GM12875 (cell line): ENCODE data around the gene PHLPP1.

Source experiments
- H3K4me3 ChIP-seq: one replicate; pipeline ENCODE4 v1.5.1; 2011; ENCODE audit warnings: low read depth, low read length, control low read depth
- CTCF ChIP-seq: IDR thresholded peaks from 2 replicates; pipeline ENCODE4 v1.5.1; 2011; ENCODE audit warnings: low read depth, mild to moderate bottlenecking, control low read depth, inconsistent platforms, low read length, moderate library complexity, borderline replicate concordance; ENCODE audit not compliant: insufficient read depth

The PHLPP1 gene

GRCh38 chr18:62728254-62728653, 12.9 kb downstream of the PHLPP1 start:
- no peak for TF ChIP-seq CTCF
- no peak overlapping the region for H3K4me3 ChIP-seq

- TF ChIP-seq CTCF = no peak
Measured at GRCh38 chr18:62729487-62730386, 14.4 kb downstream of the PHLPP1 start.

DNA sequence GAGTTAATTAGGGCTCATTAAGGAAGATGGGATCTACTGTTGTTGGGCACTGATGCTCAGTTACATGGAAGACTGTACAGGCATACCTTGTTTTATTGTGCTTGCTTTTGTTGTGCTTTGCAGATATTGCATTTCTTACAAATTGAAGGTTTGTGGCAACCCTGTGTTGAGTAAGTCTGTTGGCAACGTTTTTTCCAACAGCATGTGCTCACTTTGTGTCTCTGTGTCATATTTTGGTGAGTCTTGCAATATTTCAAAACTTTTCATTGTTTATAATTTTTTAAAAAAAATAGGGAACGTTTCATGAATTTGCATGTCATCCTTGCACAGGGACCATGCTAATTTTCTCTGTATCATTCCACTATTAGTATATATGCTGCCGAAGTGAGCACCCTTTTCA, 15.6 kb downstream of the PHLPP1 start:
- no peak for TF ChIP-seq CTCF

More at GRCh38 chr18:62729487-62730386, 14.4 kb downstream of the PHLPP1 start:
- no peak overlapping the region for H3K4me3 ChIP-seq

DNA sequence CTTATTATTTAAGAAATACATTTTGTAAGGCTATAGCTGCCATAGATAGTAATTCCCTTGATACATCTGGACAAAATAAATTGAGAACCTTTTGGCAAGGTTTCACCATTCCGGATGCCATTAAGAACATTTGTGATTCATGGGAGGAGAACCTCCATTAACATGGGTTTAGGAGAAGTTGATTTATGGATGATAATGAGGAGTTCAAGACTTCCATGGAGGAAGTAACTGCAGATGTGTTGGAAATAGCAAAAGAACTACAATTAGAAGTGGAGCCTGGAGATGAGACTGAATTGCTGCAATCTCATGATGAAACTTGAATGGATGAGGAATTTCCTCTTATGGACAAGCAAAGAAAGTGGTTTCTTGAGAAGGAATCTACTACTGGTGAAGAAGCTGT, 17.3 kb downstream of the PHLPP1 start:
- no peak overlapping the region for H3K4me3 ChIP-seq

More for the DNA sequence above, 15.6 kb downstream of the PHLPP1 start:
- no peak overlapping the region for H3K4me3 ChIP-seq

DNA sequence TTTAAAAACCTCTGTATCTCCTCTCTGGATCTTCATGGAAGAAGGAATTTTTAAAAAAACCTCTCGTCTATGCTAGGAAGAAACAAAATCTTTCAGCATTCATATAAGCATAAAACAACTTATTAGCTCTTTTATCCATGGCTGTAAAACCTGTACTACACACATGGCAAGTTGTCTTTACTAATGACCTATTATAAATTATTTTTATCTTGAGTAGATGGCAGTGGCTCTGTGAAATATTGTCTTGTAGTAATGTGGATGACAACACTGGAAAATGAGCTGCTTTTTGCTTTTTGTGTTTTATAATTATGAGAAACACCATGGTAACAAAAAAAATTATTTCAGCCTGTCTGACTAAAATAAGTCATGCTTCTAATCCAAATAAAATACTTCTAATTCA, 18.9 kb downstream of the PHLPP1 start:
- H3K4me3 ChIP-seq = no peak overlapping the region
- no peak for TF ChIP-seq CTCF

More for the DNA sequence above, 17.3 kb downstream of the PHLPP1 start:
- TF ChIP-seq CTCF = no peak

DNA sequence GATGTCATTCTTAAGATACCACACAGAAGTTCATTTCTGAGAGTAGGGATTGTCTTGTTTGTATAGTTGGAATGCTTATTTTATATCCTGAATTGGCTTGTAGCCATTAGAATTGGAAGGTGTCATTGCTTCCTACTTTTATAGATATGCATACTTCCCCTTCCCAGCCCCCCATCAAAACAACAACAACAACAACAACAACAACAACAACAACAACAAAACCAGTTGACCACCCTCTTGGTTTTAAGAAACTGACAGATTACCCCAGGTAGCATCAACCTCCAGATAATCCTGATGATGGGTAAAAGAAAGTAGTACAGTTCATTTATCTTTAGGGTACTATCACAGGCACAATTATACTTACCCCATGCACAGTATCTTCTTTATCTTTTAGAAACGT, 20.0 kb downstream of the PHLPP1 start:
- no peak for TF ChIP-seq CTCF
- H3K4me3 ChIP-seq = no peak overlapping the region

DNA sequence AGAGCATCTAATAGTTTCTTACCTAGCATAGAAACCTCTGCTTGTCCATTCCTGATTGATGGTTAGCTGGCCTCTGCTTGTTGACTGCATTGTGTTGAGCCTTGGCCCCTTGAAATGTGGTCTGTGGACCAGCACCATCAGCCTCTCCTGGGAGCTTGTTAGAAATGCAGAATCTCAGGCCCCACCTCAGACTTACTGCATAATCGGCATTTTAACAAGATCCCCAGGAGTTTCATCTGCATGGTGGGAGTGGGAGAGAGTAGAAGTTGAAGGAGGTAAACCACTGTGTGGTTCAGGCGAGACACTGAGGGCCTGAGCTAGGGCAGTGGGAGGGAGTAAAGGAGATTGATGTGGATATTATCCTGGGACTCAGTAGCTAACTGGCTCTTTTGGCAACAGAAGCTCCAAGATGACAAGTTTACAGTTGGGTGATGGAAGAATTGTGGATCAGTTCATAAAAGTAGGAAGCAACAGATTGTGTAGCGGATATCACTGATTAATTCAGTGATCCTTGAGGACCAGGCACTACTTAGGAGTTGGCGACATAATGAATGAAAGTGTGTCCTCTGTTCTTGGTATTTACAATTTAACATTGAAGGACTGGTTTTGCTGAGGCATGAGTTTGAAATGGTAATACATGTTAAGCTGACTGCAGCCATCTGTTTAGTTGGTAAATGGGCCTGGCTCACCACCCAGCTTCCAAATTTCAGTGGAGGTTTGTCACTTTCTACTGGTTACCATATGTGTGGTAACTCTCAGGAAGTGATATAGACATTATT, 20.9 kb downstream of the PHLPP1 start:
- no peak overlapping the region for H3K4me3 ChIP-seq
- TF ChIP-seq CTCF = no peak
